ENCODE results near the gene SYT11.

- TF ChIP-seq EP300 (IDR thresholded peaks at IDR 0.05) (no peak), POLR2A (IDR thresholded peaks at IDR 0.05) (no peak)
These were observed 24.9 kb downstream of the SYT11 start for GRCh38 chr1:155884031-155884960.
